Measurements from ENCODE around the gene NIPA2.

NIPA2 gene

DNA sequence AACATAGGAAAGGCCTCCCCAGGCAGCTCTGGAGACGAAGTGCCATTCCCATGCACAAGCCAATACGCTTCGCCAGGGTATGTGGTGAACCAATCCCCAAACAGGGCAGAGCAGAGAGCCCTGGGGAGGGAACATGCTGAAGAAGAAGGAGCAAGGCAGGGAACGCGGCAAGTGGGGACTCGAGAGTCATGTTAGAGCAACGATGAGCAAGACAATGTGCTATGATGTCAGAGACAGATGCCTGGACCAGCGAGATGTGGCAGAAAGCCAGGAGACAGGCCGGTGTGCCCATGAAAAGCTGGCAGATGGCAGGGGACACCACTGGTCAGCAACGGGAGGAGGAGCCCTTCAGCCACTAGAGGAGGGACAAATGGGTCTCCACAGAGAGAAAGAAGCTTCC, 39.6 kb downstream of the NIPA2 start:
- no peak for DNase-seq

- DNase-seq, result no peak
Observed at GRCh38 chr15:22880068-22880980, 41.9 kb downstream of the NIPA2 start.

GRCh38 chr15:22880981-22881738, 42.7 kb downstream of the NIPA2 start:
- DNase-seq, result no peak

DNA sequence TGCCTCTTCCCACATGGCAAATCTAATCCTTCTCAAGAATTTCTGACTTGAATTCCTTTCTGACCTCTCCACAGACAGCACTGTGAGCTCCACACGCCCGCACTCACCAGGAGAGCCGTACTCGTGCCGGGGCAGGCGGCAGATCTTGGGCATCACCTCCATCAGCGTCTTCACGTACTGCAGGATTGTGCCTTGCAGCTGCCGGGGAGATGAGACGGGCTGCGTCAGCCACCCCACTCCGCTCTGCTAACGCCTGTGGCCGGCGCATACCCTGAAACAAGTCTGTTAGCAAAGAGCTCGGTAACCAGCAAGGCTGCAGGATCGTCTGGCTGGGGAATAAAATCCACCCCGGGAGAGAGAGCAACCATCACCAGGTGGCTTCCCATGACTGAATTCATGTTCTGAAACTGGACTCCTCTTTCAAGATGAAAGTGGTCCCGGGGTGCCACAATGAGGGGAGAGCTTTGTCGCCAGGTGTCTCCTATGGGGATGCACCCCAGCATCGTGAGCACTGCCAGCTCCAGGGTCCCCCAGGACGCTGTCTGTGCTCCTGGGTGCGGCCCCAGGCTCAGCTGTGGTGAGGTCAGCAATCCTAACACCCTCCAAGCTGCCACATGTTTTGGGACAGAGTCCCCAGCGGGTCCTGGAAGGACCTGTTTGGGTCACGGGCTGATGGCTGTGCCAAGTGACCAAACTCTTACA, 43.4 kb downstream of the NIPA2 start:
- no peak for DNase-seq

- DNase-seq, result no peak
Observed at GRCh38 chr15:22883196-22883595, 44.7 kb downstream of the NIPA2 start.

- no peak for DNase-seq
Observed at GRCh38 chr15:22884344-22884743, 45.9 kb downstream of the NIPA2 start.

- DNase-seq, result no peak
Observed at GRCh38 chr15:22885120-22885519, 46.7 kb downstream of the NIPA2 start.

DNA sequence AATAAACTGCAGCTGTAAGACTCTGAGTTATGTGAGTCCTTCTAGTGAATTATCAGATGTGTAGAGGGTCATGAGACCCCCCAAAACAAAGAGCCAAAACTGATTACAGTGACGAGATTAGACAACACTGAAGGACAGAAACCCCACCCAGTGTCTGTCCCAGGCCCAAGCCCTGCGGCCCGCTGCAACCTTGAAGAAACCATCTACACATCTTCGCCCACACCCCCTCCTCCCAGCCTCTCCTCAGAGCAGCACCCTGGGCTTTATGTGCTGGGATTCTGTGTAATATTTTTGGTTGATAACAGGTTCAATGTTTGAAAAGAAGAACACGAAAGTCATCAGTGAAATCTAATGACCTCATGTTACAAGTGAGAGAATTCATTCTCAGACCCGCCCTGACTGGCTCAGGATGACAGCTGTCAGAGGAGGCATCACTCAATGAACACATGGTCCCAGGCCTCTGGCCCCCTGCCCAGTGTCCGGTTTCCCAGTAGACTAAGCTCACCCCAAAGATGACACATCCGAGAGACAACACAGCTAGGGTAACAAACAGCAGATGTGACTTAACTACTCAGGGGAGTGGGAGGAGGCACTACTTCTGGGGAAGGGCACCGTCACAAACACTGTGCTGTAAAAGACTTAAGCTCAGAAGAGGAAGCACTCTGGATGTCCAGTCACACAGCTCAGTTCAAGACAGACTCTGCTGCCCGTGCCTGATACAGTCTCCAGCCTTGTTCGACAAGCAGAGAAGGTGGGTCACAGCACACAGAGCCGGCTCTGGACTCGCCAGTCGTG, 48.9 kb downstream of the NIPA2 start:
- DNase-seq, result no peak

- no peak for DNase-seq
Observed at GRCh38 chr15:22888120-22888859, 49.8 kb downstream of the NIPA2 start.

GRCh38 chr15:22889146-22889818, 50.8 kb downstream of the NIPA2 start:
- DNase-seq, result no peak

DNA sequence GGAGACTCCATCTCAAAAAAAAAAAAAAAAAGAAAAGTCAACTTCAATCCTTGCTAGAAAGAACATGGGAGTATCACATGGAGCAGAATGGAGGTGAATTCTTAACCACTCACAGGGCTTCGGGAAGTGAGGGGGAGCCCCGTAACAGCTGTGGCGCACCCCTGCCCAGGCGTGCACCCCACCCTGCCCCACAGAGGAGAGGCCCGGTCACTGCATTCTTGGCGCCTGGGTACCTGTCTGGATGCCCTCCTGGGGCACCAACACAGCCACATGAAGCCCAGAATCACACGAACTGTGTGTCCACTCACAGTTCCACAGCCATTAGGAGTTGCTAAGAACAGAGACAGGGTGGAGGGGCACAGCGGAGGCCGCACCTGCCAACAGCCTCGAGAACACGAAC, 51.8 kb downstream of the NIPA2 start:
- no peak for DNase-seq

GRCh38 chr15:22891426-22892210, 53.2 kb downstream of the NIPA2 start:
- no peak for DNase-seq

- no peak for DNase-seq
Observed at GRCh38 chr15:22892333-22892732, 53.9 kb downstream of the NIPA2 start.

DNA sequence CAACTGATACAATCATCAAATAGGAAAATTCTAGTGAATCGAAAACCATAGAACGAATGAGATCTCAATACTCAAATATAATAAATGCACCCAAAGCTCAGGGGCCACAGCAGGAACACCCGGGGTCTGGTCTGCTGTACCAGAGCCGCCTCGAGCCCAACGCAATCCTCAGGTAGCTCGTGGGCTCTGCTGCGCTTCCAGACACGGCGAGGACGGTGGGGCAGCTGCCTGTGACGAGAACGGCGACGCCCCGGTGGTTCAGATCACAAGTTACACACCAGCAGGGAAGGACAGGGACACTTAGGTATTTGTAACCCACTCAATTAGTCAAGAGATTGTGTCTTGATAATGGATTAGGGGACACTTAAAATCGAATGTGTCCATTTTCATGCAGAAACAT, 54.6 kb downstream of the NIPA2 start:
- DNase-seq, result no peak

DNA sequence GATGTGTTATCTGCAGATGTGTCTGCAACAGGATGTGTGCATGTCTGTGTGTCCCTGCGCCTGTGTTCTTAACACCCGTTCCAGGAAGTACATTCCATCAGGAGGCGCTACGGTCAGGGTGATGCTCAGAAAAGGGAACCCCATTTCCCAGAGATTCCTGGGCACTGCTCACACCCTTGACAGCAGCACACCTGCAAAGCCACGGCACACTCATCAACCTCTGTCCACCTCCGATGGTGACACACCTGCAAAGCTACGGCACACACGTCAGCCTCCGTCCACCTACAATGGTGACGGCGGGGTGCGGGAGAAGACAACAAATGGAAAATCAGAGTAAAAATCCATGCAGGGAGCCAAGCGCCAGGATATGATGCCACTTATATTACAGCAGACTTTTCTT, 55.4 kb downstream of the NIPA2 start:
- DNase-seq, result no peak

DNA sequence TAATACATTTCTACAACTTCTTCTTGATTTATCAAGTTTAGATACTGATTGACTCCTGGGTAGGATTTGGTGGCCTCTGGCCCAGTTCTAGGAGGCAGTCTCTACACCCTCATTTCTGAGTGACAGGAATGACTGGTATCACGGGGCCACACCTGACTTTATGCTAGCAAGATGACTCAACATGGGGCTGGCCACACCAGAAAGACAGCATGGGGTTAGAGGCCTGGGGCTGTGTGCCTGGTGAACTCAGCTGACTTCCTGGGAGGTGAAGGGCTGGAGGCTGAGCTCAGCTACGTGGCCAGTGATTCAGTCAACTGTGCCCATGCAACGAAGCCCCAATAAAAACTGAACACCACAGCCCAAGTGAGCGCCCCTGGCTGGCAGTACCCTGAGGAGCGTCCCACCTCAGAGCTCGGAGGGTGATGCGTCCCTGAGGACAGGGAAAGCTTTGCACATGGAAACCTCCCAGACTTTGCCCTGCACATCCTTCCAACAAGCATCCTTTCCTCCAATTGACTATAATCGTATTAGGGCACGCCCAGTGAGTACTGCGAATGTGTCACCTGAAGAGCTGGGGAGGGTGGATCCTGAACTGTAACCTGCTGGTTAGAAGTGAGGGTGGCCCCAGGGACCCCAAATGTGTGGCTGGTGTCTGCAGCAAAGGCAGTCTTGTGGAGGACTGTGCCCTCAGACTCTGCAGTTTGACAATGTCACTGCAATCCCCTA, 57.2 kb downstream of the NIPA2 start:
- no peak for DNase-seq

GRCh38 chr15:22902046-22902445, 63.6 kb downstream of the NIPA2 start:
- DNase-seq, result no peak

- DNase-seq, result no peak
Observed at GRCh38 chr15:22902578-22902977, 64.1 kb downstream of the NIPA2 start.

GRCh38 chr15:22902981-22903380, 64.5 kb downstream of the NIPA2 start:
- DNase-seq, result no peak

GRCh38 chr15:22903427-22903826, 65.0 kb downstream of the NIPA2 start:
- DNase-seq, result no peak
